ENCODE measurements around the gene ANKMY1.

DNA sequence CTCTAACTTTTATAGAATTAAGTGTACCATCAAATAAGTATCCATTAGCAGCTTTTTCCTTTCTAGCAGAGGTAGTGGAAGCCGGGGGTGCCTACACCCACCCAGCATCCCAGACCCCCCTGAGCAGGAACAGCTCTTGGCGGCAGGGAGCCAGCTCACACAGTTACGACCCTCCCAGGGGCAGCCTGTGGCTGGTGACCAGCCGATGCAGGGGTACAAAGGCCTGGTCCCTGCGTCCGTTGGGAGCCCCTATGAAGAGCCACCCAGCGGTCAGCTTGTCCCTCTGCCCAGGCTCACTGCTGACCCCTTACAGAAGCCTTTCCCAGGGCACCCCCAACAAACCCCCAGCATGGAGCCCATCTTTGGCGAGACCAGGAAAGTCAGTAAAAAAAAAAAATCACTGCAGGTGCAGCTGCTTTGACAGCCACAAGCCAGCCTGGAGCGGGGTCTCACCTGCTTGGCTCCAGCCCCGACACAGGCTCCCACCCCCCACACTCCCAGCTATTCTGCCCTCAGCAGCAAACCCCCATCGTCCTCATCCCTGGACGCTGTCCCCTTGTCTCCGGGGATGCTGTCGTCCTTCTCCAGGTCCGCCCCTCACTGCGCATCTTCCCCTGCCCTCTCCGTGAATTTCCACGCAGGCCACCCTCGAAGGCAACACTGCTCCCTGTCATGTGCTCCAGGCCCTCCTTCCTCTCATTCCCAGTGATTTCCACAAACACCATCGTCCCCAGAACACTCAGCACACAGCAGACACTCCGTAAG is 79.3 kb downstream of the ANKMY1 start:
- TF ChIP-seq, protein P1, sequence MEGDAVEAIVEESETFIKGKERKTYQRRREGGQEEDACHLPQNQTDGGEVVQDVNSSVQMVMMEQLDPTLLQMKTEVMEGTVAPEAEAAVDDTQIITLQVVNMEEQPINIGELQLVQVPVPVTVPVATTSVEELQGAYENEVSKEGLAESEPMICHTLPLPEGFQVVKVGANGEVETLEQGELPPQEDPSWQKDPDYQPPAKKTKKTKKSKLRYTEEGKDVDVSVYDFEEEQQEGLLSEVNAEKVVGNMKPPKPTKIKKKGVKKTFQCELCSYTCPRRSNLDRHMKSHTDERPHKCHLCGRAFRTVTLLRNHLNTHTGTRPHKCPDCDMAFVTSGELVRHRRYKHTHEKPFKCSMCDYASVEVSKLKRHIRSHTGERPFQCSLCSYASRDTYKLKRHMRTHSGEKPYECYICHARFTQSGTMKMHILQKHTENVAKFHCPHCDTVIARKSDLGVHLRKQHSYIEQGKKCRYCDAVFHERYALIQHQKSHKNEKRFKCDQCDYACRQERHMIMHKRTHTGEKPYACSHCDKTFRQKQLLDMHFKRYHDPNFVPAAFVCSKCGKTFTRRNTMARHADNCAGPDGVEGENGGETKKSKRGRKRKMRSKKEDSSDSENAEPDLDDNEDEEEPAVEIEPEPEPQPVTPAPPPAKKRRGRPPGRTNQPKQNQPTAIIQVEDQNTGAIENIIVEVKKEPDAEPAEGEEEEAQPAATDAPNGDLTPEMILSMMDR (IDR thresholded peaks at IDR 0.05): no peak
- TF ChIP-seq POLR2A (IDR thresholded peaks at IDR 0.05): no peak

Measured in lower leg skin (tissue), 3 donors.